Activated B cell treated with CpG ODN at 0.5 μM for 24 hours (primary cell): ENCODE results near the gene SUSD4. TPM values are rescaled to one million over a fixed set of nuclear protein-coding genes. Genes with fewer than 3 reads are reported as not detected.

Experiments used
- ATAC-seq: fragments of 200-7000 bp; cut with Tn5 transposase; one replicate; pipeline ENCODE4 v1.10.0; 2021; ENCODE audit warnings: low read depth, mild to moderate bottlenecking, moderate library complexity
- CTCF ChIA-PET: fragments of 350-600 bp; sonication (Branson Sonifier 250); formaldehyde crosslinking; loops from one replicate; lab custom pipeline; 2021; ENCODE audit warnings: antibody characterized with exemption; lab: Charles Lee
- POLR2A ChIA-PET: fragments of 350-600 bp; sonication (Branson Sonifier 250); formaldehyde crosslinking; loops from one replicate; lab custom pipeline; 2021; ENCODE audit warnings: antibody characterized with exemption; lab: Charles Lee
- DNase-seq: peaks from one replicate; pipeline ENCODE4 v3.0.0; 2022
- H3K27ac Mint-ChIP-seq: one replicate; pipeline ENCODE4 v1.8.0; 2020; ENCODE audit warnings: mixed read lengths
- H3K27me3 Mint-ChIP-seq: one replicate; pipeline ENCODE4 v1.8.0; 2021; ENCODE audit warnings: mixed read lengths
- H3K36me3 Mint-ChIP-seq: one replicate; pipeline ENCODE4 v1.8.0; 2021; ENCODE audit warnings: low read depth, mixed read lengths
- H3K4me1 Mint-ChIP-seq: one replicate; pipeline ENCODE4 v1.8.0; 2021; ENCODE audit warnings: mixed read lengths
- H3K4me3 Mint-ChIP-seq: one replicate; pipeline ENCODE4 v1.8.0; 2020; ENCODE audit warnings: mild to moderate bottlenecking, mixed read lengths
- H3K9me3 Mint-ChIP-seq: one replicate; pipeline ENCODE4 v1.8.0; 2020; ENCODE audit warnings: mixed read lengths
- CTCF ChIP-seq: fragments of 200-600 bp; IDR thresholded peaks from one replicate; pipeline ENCODE4 v1.8.0; 2022; ENCODE audit warnings: antibody characterized with exemption, mild to moderate bottlenecking
- intact Hi-C: fragments of 100-400 bp; cut with micrococcal nuclease; formaldehyde crosslinking; loops from one replicate; pipeline ENCODE4 v1.15.1; 2024
- total RNA-seq: library from RNA; stranded (reverse); gene quantifications from 2 replicates; pipeline ENCODE4 v1.2.3, GENCODE V29; 2022

The SUSD4 gene
- total RNA-seq, 1 donor from 2014 or later = not detected

GRCh38 chr1:223273511-223273910 lies 90.5 kb downstream of the SUSD4 start:
- no peaks in the 10 kb centered on the region for H3K36me3 Mint-ChIP-seq
- H3K27me3 Mint-ChIP-seq = peaks cover 11% of the 10 kb centered on the region
- no peak for ATAC-seq
- H3K27ac Mint-ChIP-seq = no peak overlapping the region
- no peak for DNase-seq
- ChIA-PET CTCF (no interaction called here), POLR2A (no interaction called here)
- H3K4me3 Mint-ChIP-seq = no peak overlapping the region
- H3K4me1 Mint-ChIP-seq = no peaks in the 10 kb centered on the region
- intact Hi-C loops = no loop called here
- no peaks in the 10 kb centered on the region for H3K9me3 Mint-ChIP-seq
- no peak for TF ChIP-seq CTCF

- Mint-ChIP-seq H3K36me3 (no peaks in the 10 kb centered on the region), H3K9me3 (no peaks in the 10 kb centered on the region), H3K4me1 (no peaks in the 10 kb centered on the region), H3K4me3 (no peak overlapping the region), H3K27me3 (peaks cover 9% of the 10 kb centered on the region), H3K27ac (no peak overlapping the region)
- no peak for ATAC-seq
- CTCF ChIA-PET = no interaction called here
- no peak for TF ChIP-seq CTCF
- POLR2A ChIA-PET = no interaction called here
- DNase-seq = no peak
- intact Hi-C loops = no loop called here
Measured at GRCh38 chr1:223271085-223271781, 92.7 kb downstream of the SUSD4 start.

- TF ChIP-seq CTCF = no peak
- ATAC-seq (no peak), DNase-seq (no peak)
- no peaks in the 10 kb centered on the region for H3K4me1 Mint-ChIP-seq
- CTCF ChIA-PET = no interaction called here
- H3K27me3 Mint-ChIP-seq = peaks cover 9% of the 10 kb centered on the region
- H3K4me3 Mint-ChIP-seq = no peak overlapping the region
- intact Hi-C loops = no loop called here
- H3K36me3 Mint-ChIP-seq = no peaks in the 10 kb centered on the region
- POLR2A ChIA-PET = no interaction called here
- no peak overlapping the region for H3K27ac Mint-ChIP-seq
- no peaks in the 10 kb centered on the region for H3K9me3 Mint-ChIP-seq
Measured at GRCh38 chr1:223270155-223270554, 93.8 kb downstream of the SUSD4 start.

GRCh38 chr1:223269006-223269405 lies 95.0 kb downstream of the SUSD4 start:
- intact Hi-C loops = no loop called here
- Mint-ChIP-seq H3K36me3 (no peaks in the 10 kb centered on the region), H3K9me3 (no peaks in the 10 kb centered on the region), H3K27me3 (peaks cover 10% of the 10 kb centered on the region), H3K27ac (no peak overlapping the region), H3K4me1 (no peaks in the 10 kb centered on the region), H3K4me3 (no peak overlapping the region)
- CTCF ChIA-PET = no interaction called here
- no peak for DNase-seq
- no peak for ATAC-seq
- TF ChIP-seq CTCF = no peak
- POLR2A ChIA-PET = no interaction called here

GRCh38 chr1:223266632-223267172 lies 97.3 kb downstream of the SUSD4 start:
- POLR2A ChIA-PET = no interaction called here

More at GRCh38 chr1:223266632-223267172, 97.3 kb downstream of the SUSD4 start:
- H3K4me3 Mint-ChIP-seq = no peak overlapping the region
- H3K36me3 Mint-ChIP-seq = no peaks in the 10 kb centered on the region
- no peak overlapping the region for H3K27ac Mint-ChIP-seq
- DNase-seq (no peak), ATAC-seq (no peak)
- H3K27me3 Mint-ChIP-seq = peaks cover 13% of the 10 kb centered on the region
- CTCF ChIA-PET = no interaction called here
- no peaks in the 10 kb centered on the region for H3K9me3 Mint-ChIP-seq
- intact Hi-C loops = no loop called here
- TF ChIP-seq CTCF = no peak
- no peaks in the 10 kb centered on the region for H3K4me1 Mint-ChIP-seq
